ENCODE results near the gene ZAP70.

- no peak for TF ChIP-seq CTCF (conservative IDR thresholded peaks at IDR 0.05; ENCODE audit: low read length)
- no peak for TF ChIP-seq EZH2phosphoT487 (IDR thresholded peaks at IDR 0.05; ENCODE audit: borderline replicate concordance)
These were observed 37.8 kb upstream of the ZAP70 start for GRCh38 chr2:97675430-97676113.

All from Loucy (cell line).